ENCODE results near the gene ALS2CL. TPM values are rescaled to one million over a fixed set of nuclear protein-coding genes. Genes with fewer than 3 reads are reported as not detected.
A peak's percentile ranks its signal among the peaks of the same experiment; 100 is the strongest.

ALS2CL gene
- total and polyA plus RNA-seq, 3 experiments from 2014 or later: 0.84 to 1.2 (median 0.96) TPM

DNA sequence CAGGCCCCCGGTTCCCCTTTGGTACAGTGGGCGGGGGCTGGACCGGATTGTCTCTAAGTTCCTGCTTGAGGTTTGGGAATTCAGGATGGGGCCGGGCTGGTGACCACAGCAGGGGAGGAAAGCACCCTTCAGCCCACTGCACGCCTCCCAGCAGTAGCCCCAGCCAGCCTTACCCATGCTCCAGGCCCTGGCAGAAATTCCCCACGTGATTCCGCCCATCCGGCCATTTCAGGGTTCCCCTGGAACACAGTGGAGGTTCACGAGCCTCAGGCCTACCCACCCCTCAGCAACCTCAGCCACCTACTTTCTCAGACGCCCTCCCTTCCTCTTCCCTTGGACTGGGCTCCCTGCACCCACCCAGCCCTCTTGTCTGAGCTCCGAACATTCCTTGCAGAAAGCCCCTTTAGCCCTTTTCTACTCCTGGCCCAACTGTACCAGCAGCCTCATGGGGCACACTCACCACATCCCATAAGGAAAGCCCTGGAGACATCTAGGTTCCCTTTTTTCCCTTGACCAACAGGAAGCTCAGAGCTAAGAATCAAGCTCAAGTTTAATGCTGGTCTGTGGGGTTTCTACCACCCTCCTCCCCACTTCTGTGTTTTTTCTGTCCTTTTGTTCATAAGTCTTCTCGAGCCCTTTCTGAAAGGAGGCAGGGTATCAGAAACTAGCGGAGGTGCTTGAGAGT, 11.5 kb downstream of the ALS2CL start:
- ChIA-PET CTCF (no interaction called here), POLR2A (no interaction called here)
- H3K4me1 Mint-ChIP-seq: no peaks in the 10 kb centered on the region
- H3K36me3 ChIP-seq (ENCODE audit: insufficient read depth, low read length): no peaks in the 10 kb centered on the region
- no peak for DNase-seq
- H3K9me3 ChIP-seq (ENCODE audit: low read length): no peaks in the 10 kb centered on the region
- H3K27me3 ChIP-seq (ENCODE audit: insufficient read depth, low read length, poor library complexity, severe bottlenecking): no peaks in the 10 kb centered on the region
- peaks cover 0 to 3% (median 1%) of the 10 kb centered on the region in 3 donors for H3K36me3 Mint-ChIP-seq
- H3K9me3 Mint-ChIP-seq: no peaks in the 10 kb centered on the region
- no peak overlapping the region for H3K27ac Mint-ChIP-seq
- no peak overlapping the region for H3K4me3 ChIP-seq (ENCODE audit: low read length)
- no peaks in the 10 kb centered on the region for H3K4me1 ChIP-seq (ENCODE audit: insufficient read depth, low read length)
- no peak overlapping the region for H3K27ac ChIP-seq (ENCODE audit: low read depth, low read length)
- peaks cover 0 to 2% of the 10 kb centered on the region in 2 donors for H3K27me3 Mint-ChIP-seq
- H3K4me3 Mint-ChIP-seq: peak overlapping the region in 1 of 7 donors; percentile 48

DNA sequence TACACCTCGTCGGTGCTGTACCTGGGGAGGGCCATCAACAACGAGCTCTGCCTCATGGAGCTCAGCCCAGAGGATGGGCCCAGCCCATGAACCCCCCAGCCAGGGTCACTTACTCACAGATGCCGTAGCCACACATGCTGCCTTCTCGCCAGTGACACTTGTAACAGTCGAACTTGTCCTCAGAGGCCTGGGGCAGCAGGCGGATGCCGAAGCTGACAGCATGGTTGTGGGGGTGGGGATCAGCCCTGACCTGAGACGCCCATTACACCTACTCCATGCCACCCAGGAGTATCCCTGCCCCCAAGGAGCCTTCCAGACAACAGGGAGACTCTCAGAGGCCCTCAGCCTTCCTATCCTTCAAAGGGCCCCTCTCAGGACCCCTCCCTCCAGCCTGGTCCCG, 12.1 kb downstream of the ALS2CL start:
- Histone ChIP-seq H3K27ac (ENCODE audit: low read depth, low read length) (no peak overlapping the region), H3K4me3 (ENCODE audit: low read length) (no peak overlapping the region), H3K36me3 (ENCODE audit: insufficient read depth, low read length) (no peaks in the 10 kb centered on the region), H3K4me1 (ENCODE audit: insufficient read depth, low read length) (no peaks in the 10 kb centered on the region), H3K9me3 (ENCODE audit: low read length) (no peaks in the 10 kb centered on the region), H3K27me3 (ENCODE audit: insufficient read depth, low read length, poor library complexity, severe bottlenecking) (no peaks in the 10 kb centered on the region)
- peak overlapping the region in 1 of 8 donors; percentile 75 for H3K27ac Mint-ChIP-seq
- no peaks in the 10 kb centered on the region for H3K4me1 Mint-ChIP-seq
- ChIA-PET POLR2A (no interaction called here), CTCF (no interaction called here)
- no peak overlapping the region for H3K4me3 Mint-ChIP-seq
- no peak for DNase-seq
- H3K36me3 Mint-ChIP-seq: peaks cover 0 to 3% (median 1%) of the 10 kb centered on the region in 3 donors
- H3K27me3 Mint-ChIP-seq: peaks cover 0 to 2% of the 10 kb centered on the region in 2 donors
- no peaks in the 10 kb centered on the region for H3K9me3 Mint-ChIP-seq

DNA sequence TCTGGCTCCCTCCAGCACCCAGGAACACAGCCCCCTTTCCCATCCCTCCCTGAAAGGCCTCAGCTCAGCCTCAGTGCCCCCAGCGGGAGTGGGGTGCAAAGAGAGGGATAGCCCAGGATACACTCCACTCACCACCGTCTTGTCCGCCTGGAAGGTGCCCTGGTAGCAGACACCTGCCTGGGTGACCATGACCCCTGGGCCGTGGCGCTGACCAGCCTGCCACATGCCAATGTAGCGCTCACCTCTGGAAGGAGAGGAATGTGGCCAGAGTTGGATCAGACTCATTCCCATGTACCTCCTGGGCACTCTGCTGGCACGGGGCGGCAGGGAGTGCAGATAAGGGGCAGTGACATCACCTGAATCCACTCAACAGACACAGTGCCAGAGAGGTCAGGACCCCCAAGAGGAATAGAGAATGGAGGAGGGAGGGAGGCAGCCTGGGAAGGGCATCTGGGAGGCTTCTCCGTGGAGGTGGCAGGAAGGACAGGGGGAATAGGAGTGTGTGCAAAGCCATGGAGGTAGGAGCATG, 13.1 kb downstream of the ALS2CL start:
- Mint-ChIP-seq H3K9me3 (no peaks in the 10 kb centered on the region), H3K36me3 (peaks cover 0 to 3% (median 1%) of the 10 kb centered on the region in 3 donors), H3K27ac (peak overlapping the region in 1 of 8 donors; percentile 38), H3K4me3 (no peak overlapping the region), H3K27me3 (peaks cover 0 to 2% of the 10 kb centered on the region in 2 donors), H3K4me1 (no peaks in the 10 kb centered on the region)
- Histone ChIP-seq H3K9me3 (ENCODE audit: low read length) (no peaks in the 10 kb centered on the region), H3K36me3 (ENCODE audit: insufficient read depth, low read length) (no peaks in the 10 kb centered on the region), H3K27ac (ENCODE audit: low read depth, low read length) (no peak overlapping the region), H3K4me3 (ENCODE audit: low read length) (no peak overlapping the region), H3K27me3 (ENCODE audit: insufficient read depth, low read length, poor library complexity, severe bottlenecking) (no peaks in the 10 kb centered on the region), H3K4me1 (ENCODE audit: insufficient read depth, low read length) (no peaks in the 10 kb centered on the region)
- ChIA-PET POLR2A (no interaction called here), CTCF (no interaction called here)
- no peak for DNase-seq

DNA sequence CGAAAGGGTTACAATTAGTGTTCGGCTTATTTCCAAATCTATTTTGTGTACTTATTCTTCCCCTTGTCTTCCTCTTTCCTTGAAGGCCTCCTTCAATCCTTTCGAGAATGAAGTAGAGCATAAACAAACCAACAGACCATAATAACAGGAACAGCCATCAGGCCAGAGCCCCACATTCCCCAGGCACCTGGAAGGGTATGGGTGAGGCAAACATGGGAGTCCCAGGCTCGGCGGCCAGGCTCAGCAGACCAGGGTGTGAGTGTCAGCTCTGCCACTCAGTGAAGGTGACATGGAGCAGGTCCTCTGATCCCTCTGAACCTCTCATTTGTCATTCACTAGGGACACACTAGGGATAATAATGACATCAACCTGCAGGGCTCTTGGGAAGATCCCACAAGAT, 13.8 kb downstream of the ALS2CL start:
- no peaks in the 10 kb centered on the region for H3K4me1 Mint-ChIP-seq
- H3K36me3 Mint-ChIP-seq: peaks cover 0 to 3% (median 0%) of the 10 kb centered on the region in 3 donors
- Histone ChIP-seq H3K9me3 (ENCODE audit: low read length) (no peaks in the 10 kb centered on the region), H3K36me3 (ENCODE audit: insufficient read depth, low read length) (no peaks in the 10 kb centered on the region), H3K4me3 (ENCODE audit: low read length) (no peak overlapping the region), H3K4me1 (ENCODE audit: insufficient read depth, low read length) (no peaks in the 10 kb centered on the region), H3K27me3 (ENCODE audit: insufficient read depth, low read length, poor library complexity, severe bottlenecking) (no peaks in the 10 kb centered on the region), H3K27ac (ENCODE audit: low read depth, low read length) (no peak overlapping the region)
- ChIA-PET POLR2A (no interaction called here), CTCF (no interaction called here)
- peak overlapping the region in 1 of 8 donors; percentile 59 for H3K27ac Mint-ChIP-seq
- H3K9me3 Mint-ChIP-seq: no peaks in the 10 kb centered on the region
- peaks cover 0 to 2% of the 10 kb centered on the region in 2 donors for H3K27me3 Mint-ChIP-seq
- H3K4me3 Mint-ChIP-seq: no peak overlapping the region
- no peak for DNase-seq

DNA sequence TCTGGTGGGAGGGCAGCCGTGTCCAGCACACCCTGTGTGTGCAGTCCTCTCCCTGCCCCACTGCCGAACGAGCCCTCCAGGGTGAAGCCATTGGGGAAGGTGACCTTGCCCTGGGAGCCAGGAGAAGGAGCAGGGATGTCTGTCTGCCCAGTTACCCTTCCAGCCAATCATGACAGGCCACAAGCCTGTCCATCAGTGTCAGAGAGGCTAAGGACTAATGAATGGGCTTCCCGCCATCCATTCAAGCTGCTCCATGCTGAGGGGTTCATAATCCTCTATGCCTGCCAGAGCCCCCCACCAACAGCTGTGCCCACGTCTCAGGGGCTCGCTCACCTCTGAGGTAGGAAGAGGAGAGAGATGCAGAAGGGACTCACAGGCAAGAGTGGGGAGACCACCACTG, 15.2 kb downstream of the ALS2CL start:
- H3K4me1 ChIP-seq (ENCODE audit: insufficient read depth, low read length): no peaks in the 10 kb centered on the region
- H3K9me3 ChIP-seq (ENCODE audit: low read length): no peaks in the 10 kb centered on the region
- H3K36me3 Mint-ChIP-seq: peaks cover 0 to 3% (median 0%) of the 10 kb centered on the region in 3 donors
- H3K9me3 Mint-ChIP-seq: no peaks in the 10 kb centered on the region
- ChIA-PET POLR2A (no interaction called here), CTCF (no interaction called here)
- no peaks in the 10 kb centered on the region for H3K36me3 ChIP-seq (ENCODE audit: insufficient read depth, low read length)
- no peak overlapping the region for H3K4me3 Mint-ChIP-seq
- no peak overlapping the region for H3K27ac Mint-ChIP-seq
- no peaks in the 10 kb centered on the region for H3K27me3 ChIP-seq (ENCODE audit: insufficient read depth, low read length, poor library complexity, severe bottlenecking)
- H3K27me3 Mint-ChIP-seq: peaks cover 0 to 2% of the 10 kb centered on the region in 2 donors
- H3K27ac ChIP-seq (ENCODE audit: low read depth, low read length): no peak overlapping the region
- no peak for DNase-seq
- H3K4me3 ChIP-seq (ENCODE audit: low read length): no peak overlapping the region
- no peaks in the 10 kb centered on the region for H3K4me1 Mint-ChIP-seq

DNA sequence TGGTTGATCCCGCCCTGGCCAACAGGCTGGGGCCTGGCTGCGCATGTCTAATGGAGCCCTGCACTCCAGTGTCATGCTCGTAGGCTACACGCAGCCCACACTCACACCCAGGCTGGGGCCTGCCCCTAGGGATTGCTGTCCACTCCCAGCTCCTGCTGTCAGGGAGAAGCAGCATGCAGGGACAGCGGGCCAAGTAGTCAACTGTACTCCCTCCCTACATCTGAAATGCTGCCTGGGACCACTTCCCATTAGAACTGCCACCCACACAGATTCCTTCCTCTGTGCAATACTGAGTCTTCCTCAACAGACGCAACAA, 16.1 kb downstream of the ALS2CL start:
- POLR2A ChIA-PET: no interaction called here
- no peaks in the 10 kb centered on the region for H3K4me1 Mint-ChIP-seq

DNA sequence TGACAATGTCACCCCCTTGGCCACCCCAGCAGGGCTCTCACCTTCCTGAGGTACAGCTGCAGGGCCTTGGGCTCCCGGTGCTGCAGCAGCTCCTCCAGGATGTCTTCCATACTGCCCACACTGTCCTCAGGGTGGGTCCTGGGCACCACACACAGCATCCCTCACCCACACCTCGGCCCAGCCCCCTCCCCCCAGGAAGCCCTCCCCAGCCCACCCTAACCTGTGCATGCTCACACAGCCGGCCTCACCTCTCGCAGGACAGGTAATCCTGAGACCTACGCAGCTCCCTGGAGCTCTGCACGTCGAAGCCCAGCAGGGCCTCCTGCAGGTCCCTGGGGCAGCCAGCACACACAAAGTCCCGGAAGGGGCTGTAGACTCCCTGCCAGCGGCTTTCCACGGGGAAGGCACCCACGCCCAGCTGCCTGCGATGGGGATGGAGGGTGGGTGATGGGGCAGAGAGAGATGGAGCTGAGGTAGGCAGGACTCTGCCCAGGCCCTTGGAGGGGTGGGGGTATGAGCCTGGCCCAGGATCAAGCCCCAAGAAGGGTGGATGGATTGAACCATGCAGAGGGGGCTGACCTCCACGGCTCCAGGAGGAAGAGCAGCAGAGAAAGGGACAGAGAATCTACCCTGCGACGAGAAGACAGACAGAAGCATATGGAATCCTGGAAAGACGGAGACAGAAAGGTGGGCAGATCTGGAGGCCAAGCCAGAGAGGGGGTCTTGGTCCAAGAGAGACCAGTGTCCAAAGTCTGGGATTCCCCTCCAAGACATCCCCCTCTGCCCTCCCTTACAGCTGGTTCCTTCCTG, 16.7 kb downstream of the ALS2CL start:
- Mint-ChIP-seq H3K36me3 (peaks cover 0 to 4% (median 0%) of the 10 kb centered on the region in 3 donors), H3K4me3 (no peak overlapping the region), H3K27me3 (peaks cover 0 to 2% of the 10 kb centered on the region in 2 donors), H3K4me1 (no peaks in the 10 kb centered on the region), H3K27ac (no peak overlapping the region), H3K9me3 (no peaks in the 10 kb centered on the region)
- no peak overlapping the region for H3K4me3 ChIP-seq (ENCODE audit: low read length)
- no peak overlapping the region for H3K27ac ChIP-seq (ENCODE audit: low read depth, low read length)
- DNase-seq: peak in 1 of 5 donors; percentile 45
- no peaks in the 10 kb centered on the region for H3K9me3 ChIP-seq (ENCODE audit: low read length)
- ChIA-PET CTCF (no interaction called here), POLR2A (no interaction called here)
- no peaks in the 10 kb centered on the region for H3K27me3 ChIP-seq (ENCODE audit: insufficient read depth, low read length, poor library complexity, severe bottlenecking)
- no peaks in the 10 kb centered on the region for H3K4me1 ChIP-seq (ENCODE audit: insufficient read depth, low read length)
- H3K36me3 ChIP-seq (ENCODE audit: insufficient read depth, low read length): no peaks in the 10 kb centered on the region

More for the DNA sequence above, 16.1 kb downstream of the ALS2CL start:
- no peaks in the 10 kb centered on the region for H3K9me3 Mint-ChIP-seq
- Histone ChIP-seq H3K27ac (ENCODE audit: low read depth, low read length) (no peak overlapping the region), H3K9me3 (ENCODE audit: low read length) (no peaks in the 10 kb centered on the region), H3K4me1 (ENCODE audit: insufficient read depth, low read length) (no peaks in the 10 kb centered on the region), H3K27me3 (ENCODE audit: insufficient read depth, low read length, poor library complexity, severe bottlenecking) (no peaks in the 10 kb centered on the region), H3K4me3 (ENCODE audit: low read length) (no peak overlapping the region), H3K36me3 (ENCODE audit: insufficient read depth, low read length) (no peaks in the 10 kb centered on the region)
- CTCF ChIA-PET: no interaction called here
- peaks cover 0 to 2% of the 10 kb centered on the region in 2 donors for H3K27me3 Mint-ChIP-seq
- peaks cover 0 to 4% (median 0%) of the 10 kb centered on the region in 3 donors for H3K36me3 Mint-ChIP-seq
- H3K4me3 Mint-ChIP-seq: no peak overlapping the region
- DNase-seq: no peak
- H3K27ac Mint-ChIP-seq: peak overlapping the region in 1 of 8 donors; percentile 48

DNA sequence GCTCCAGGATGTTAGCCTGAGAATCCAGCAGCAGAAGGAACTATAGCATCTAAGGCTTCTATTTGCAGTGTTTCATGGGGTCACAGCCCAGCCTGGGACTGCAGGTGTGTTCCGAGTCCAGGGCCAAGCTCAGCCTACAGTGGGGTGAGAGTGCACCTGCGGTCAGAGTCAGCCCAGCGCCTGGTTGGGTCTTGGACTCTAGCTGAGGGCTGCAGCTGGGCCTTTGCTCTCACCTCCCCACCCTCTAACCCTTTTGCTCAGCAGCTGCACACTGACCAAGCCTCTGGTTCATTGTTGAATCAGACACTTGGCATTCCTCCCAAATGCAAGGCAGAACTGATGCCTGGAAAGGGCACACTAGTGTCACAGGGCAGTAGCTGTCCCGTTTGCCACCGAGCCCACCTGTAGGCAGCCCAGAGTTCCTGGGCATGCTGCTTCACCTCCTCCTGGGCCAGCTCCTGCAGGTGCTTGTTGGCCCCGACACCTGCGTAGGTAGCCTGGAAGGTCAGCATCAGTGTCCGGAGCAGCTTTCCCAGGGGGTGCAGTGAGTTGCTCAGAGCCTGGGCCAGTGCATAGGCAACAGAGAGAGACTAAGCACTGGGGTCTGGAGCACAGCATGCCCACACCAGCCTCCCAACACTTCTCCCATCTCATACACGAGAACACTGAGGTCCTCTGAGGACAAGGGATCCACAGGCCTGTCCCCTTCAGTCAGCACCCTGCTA, 17.5 kb downstream of the ALS2CL start:
- H3K4me3 ChIP-seq (ENCODE audit: low read length): no peak overlapping the region
- H3K27ac Mint-ChIP-seq: peak overlapping the region in 1 of 8 donors; percentile 13
- peak in 1 of 5 donors; percentile 26 for DNase-seq
- no peak overlapping the region for H3K27ac ChIP-seq (ENCODE audit: low read depth, low read length)
- H3K36me3 Mint-ChIP-seq: peaks cover 0 to 4% (median 0%) of the 10 kb centered on the region in 3 donors
- no peaks in the 10 kb centered on the region for H3K27me3 ChIP-seq (ENCODE audit: insufficient read depth, low read length, poor library complexity, severe bottlenecking)
- POLR2A ChIA-PET: no interaction called here
- CTCF ChIA-PET: no interaction called here
- H3K27me3 Mint-ChIP-seq: peaks cover 0 to 2% of the 10 kb centered on the region in 2 donors
- no peaks in the 10 kb centered on the region for H3K9me3 Mint-ChIP-seq
- H3K9me3 ChIP-seq (ENCODE audit: low read length): no peaks in the 10 kb centered on the region
- no peaks in the 10 kb centered on the region for H3K4me1 ChIP-seq (ENCODE audit: insufficient read depth, low read length)
- H3K4me1 Mint-ChIP-seq: no peaks in the 10 kb centered on the region
- H3K4me3 Mint-ChIP-seq: no peak overlapping the region
- no peaks in the 10 kb centered on the region for H3K36me3 ChIP-seq (ENCODE audit: insufficient read depth, low read length)
